HCT116 (cell line): ENCODE results near the gene GABBR2. TPM values are rescaled to one million over a fixed set of nuclear protein-coding genes. Genes with fewer than 3 reads are reported as not detected.

Experiments used
- ATAC-seq: fragments of 200-7000 bp; cut with Tn5 transposase; 2 replicates; pipeline ENCODE4 v1.9.1; 2020; ENCODE audit warnings: mild to moderate bottlenecking, moderate library complexity
- BruUV-seq: library from RNA; stranded (reverse); fragments of 400-500 nt; replicated peaks from 2 replicates; lab custom pipeline; 2021; lab: Mats Ljungman, UMichigan
- CTCF ChIA-PET: fragments of 300-600 bp; sonication (Branson Sonifier 250); formaldehyde crosslinking; loops from one replicate; lab custom pipeline; 2021; ENCODE audit warnings: antibody characterized with exemption; lab: Charles Lee
- POLR2A ChIA-PET: fragments of 300-600, 350-600 bp; sonication (Branson Sonifier 250); formaldehyde crosslinking; loops from one replicate; lab custom pipeline; 2021; ENCODE audit warnings: antibody characterized with exemption; lab: Charles Lee
- RAD21 ChIA-PET, 2 experiments: fragments of 300-600 bp; sonication (Branson Sonifier 250); formaldehyde crosslinking; loops; one replicate each; lab custom pipeline; 2023; ENCODE audit warnings: low total read pairs in 2 of 2; ENCODE audit not compliant: uncharacterized antibody in 2 of 2, unreplicated experiment in 2 of 2, low non-redundant PET in 1 of 2; lab: Charles Lee
- DNase-seq: peaks from one replicate; pipeline ENCODE4 v3.0.0-alpha.2; 2010; ENCODE audit warnings: low read depth, low spot score
- H2AFZ ChIP-seq: fragments of 200-600 bp; shearing (Covaris generic), sonication (generic); 2 replicates; pipeline ENCODE4 v1.6.1; 2017; ENCODE audit warnings: low read depth, mixed run types, mixed read lengths, antibody characterized with exemption, low read length; ENCODE audit not compliant: poor library complexity, severe bottlenecking
- H3K27ac ChIP-seq: 2 replicates; pipeline ENCODE4 v1.5.1; 2012; ENCODE audit warnings: low read depth, low read length
- H3K27me3 ChIP-seq: fragments of 200-600 bp; sonication (generic); 2 replicates; pipeline ENCODE4 v1.6.1; 2016; ENCODE audit warnings: mixed run types, low read length, mixed read lengths; ENCODE audit not compliant: insufficient read depth
- H3K36me3 ChIP-seq, 2 experiments: fragments of 200-500 bp in 1 of 2; fragments of 200-600 bp in 1 of 2; sonication (Bioruptor generic) in 1 of 2; sonication (generic) in 1 of 2; 2 replicates each; pipeline versions ENCODE4 v1.5.1 to v1.6.1; 2014 to 2016; ENCODE audit warnings: low read length in 2 of 2, inconsistent platforms in 1 of 2, mixed read lengths in 1 of 2, mixed run types in 1 of 2; ENCODE audit not compliant: insufficient read depth in 2 of 2, control insufficient read depth in 1 of 2
- H3K4me1 ChIP-seq, 2 experiments: fragments of 200-600 bp in 1 of 2; sonication (generic) in 1 of 2; 2 replicates each; pipeline versions ENCODE4 v1.5.1 to v1.6.1; 2012 to 2017; ENCODE audit warnings: low read length in 2 of 2, inconsistent platforms in 1 of 2, mild to moderate bottlenecking in 1 of 2, mixed read lengths in 1 of 2, mixed run types in 1 of 2, moderate library complexity in 1 of 2; ENCODE audit not compliant: insufficient read depth in 2 of 2, control insufficient read depth in 1 of 2
- H3K4me2 ChIP-seq: fragments of 200-600 bp; sonication (generic); 2 replicates; pipeline ENCODE4 v1.6.1; 2017; ENCODE audit warnings: mixed run types, low read length, mixed read lengths
- H3K4me3 ChIP-seq, 2 experiments: fragments of 200-600 bp in 1 of 2; sonication (generic) in 1 of 2; replicated peaks in 1 of 2; 2 replicates each; pipeline ENCODE4 v1.5.1; 2011 to 2016; ENCODE audit warnings: low read length in 2 of 2, control low read depth in 1 of 2, low read depth in 1 of 2, mild to moderate bottlenecking in 1 of 2, mixed read lengths in 1 of 2, mixed run types in 1 of 2
- H3K79me2 ChIP-seq: fragments of 200-600 bp; sonication (generic); 2 replicates; pipeline ENCODE4 v1.6.1; 2017; ENCODE audit warnings: mild to moderate bottlenecking, mixed run types, low read length, moderate library complexity, mixed read lengths; ENCODE audit not compliant: insufficient read depth
- H3K9ac ChIP-seq: fragments of 200-600 bp; sonication (generic); 2 replicates; pipeline ENCODE4 v1.6.1; 2016; ENCODE audit warnings: low read length, mixed read lengths
- H3K9me2 ChIP-seq: fragments of 200-600 bp; sonication (generic), shearing (Covaris generic); 2 replicates; pipeline ENCODE4 v1.6.1; 2017; ENCODE audit warnings: mixed run types, mild to moderate bottlenecking, moderate library complexity; ENCODE audit not compliant: insufficient read depth
- H3K9me3 ChIP-seq, 2 experiments: fragments of 200-500 bp in 1 of 2; fragments of 200-600 bp in 1 of 2; sonication (Bioruptor generic) in 1 of 2; sonication (generic) in 1 of 2; 2 replicates each; pipeline ENCODE4 v1.6.1; 2014 to 2017; ENCODE audit warnings: low read length in 2 of 2, mixed read lengths in 2 of 2, inconsistent platforms in 1 of 2, low read depth in 1 of 2, mild to moderate bottlenecking in 1 of 2, mixed run types in 1 of 2, moderate library complexity in 1 of 2; ENCODE audit not compliant: control insufficient read depth in 1 of 2, insufficient read depth in 1 of 2
- H4K20me1 ChIP-seq: fragments of 200-600 bp; sonication (generic), shearing (Covaris generic); 2 replicates; pipeline ENCODE4 v1.6.1; 2017; ENCODE audit warnings: mixed run types, mild to moderate bottlenecking, moderate library complexity; ENCODE audit not compliant: insufficient read depth
- CBX3 ChIP-seq: IDR thresholded peaks from 2 replicates; pipeline ENCODE4 v1.6.1; 2012; ENCODE audit warnings: low read depth
- CEBPB ChIP-seq: IDR thresholded peaks from 2 replicates; pipeline ENCODE4 v1.6.1; 2012; ENCODE audit warnings: low read depth
- EGR1 ChIP-seq: IDR thresholded peaks from 2 replicates; pipeline ENCODE4 v1.6.1; 2012; ENCODE audit warnings: low read depth
- ELF1 ChIP-seq: IDR thresholded peaks from 2 replicates; pipeline ENCODE4 v1.6.1; 2012; ENCODE audit warnings: low read depth, borderline replicate concordance
- EZH2 ChIP-seq: fragments of 200-600 bp; sonication (generic); IDR thresholded peaks from 2 replicates; pipeline ENCODE4 v1.6.1; 2017; ENCODE audit warnings: antibody characterized with exemption, mixed run types
- JUND ChIP-seq: IDR thresholded peaks from 2 replicates; pipeline ENCODE4 v1.6.1; 2012
- POLR2AphosphoS5 ChIP-seq: IDR thresholded peaks from 2 replicates; pipeline ENCODE4 v1.6.1; 2011; ENCODE audit warnings: mild to moderate bottlenecking, low read depth, low read length, moderate library complexity
- RAD21 ChIP-seq: IDR thresholded peaks from 2 replicates; pipeline ENCODE4 v1.6.1; 2012; ENCODE audit warnings: low read depth, mild to moderate bottlenecking
- SIN3A ChIP-seq: IDR thresholded peaks from 2 replicates; pipeline ENCODE4 v1.6.1; 2012; ENCODE audit warnings: low read depth
- SP1 ChIP-seq: IDR thresholded peaks from 2 replicates; pipeline ENCODE4 v1.6.1; 2012; ENCODE audit warnings: low read depth
- SRF ChIP-seq: IDR thresholded peaks from 2 replicates; pipeline ENCODE4 v1.6.1; 2012; ENCODE audit warnings: low read depth
- TCF7L2 ChIP-seq: IDR thresholded peaks from 2 replicates; pipeline ENCODE4 v1.7.0; 2011; ENCODE audit warnings: borderline replicate concordance, inconsistent platforms; ENCODE audit not compliant: insufficient read depth, insufficient read length; ENCODE audit errors: extremely low read depth
- YY1 ChIP-seq: IDR thresholded peaks from 2 replicates; pipeline ENCODE4 v1.6.1; 2011; ENCODE audit warnings: low read length, low read depth, moderate library complexity, mild to moderate bottlenecking; ENCODE audit not compliant: insufficient replicate concordance; ENCODE audit errors: extremely low read depth
- ZFX ChIP-seq: fragments of 450-650 bp; IDR thresholded peaks from 2 replicates; pipeline ENCODE4 v1.6.1; 2017
- ZNF274 ChIP-seq: fragments of 200-500 bp; sonication (Bioruptor generic); IDR thresholded peaks from 2 replicates; pipeline ENCODE4 v1.6.1; 2014; ENCODE audit warnings: mild to moderate bottlenecking, low read depth, low read length, inconsistent platforms
- intact Hi-C: fragments of 100-400 bp; cut with micrococcal nuclease; formaldehyde crosslinking; loops from 2 replicates; pipeline ENCODE4 v1.10.0; 2022
- total RNA-seq: library from RNA; stranded (reverse); gene quantifications from one replicate; pipeline ENCODE4 v1.2.1, GENCODE V29; 2021; ENCODE audit not compliant: unreplicated experiment
- TF ChIP-seq, protein P1 (sequence below): IDR thresholded peaks from 2 replicates; pipeline ENCODE4 v1.6.1; 2012; ENCODE audit warnings: low read depth
- TF ChIP-seq, protein P2 (sequence below): IDR thresholded peaks from 2 replicates; pipeline ENCODE4 v1.6.1; 2011; ENCODE audit warnings: mild to moderate bottlenecking, low read length, moderate library complexity; ENCODE audit not compliant: insufficient replicate concordance; ENCODE audit errors: extremely low read depth
- TF ChIP-seq, protein P3 (sequence below): IDR thresholded peaks from 2 replicates; pipeline ENCODE4 v1.6.1; 2012
- TF ChIP-seq, protein P4 (sequence below): IDR thresholded peaks from 2 replicates; pipeline ENCODE4 v1.6.1; 2012
- TF ChIP-seq, protein P5 (sequence below), 3 experiments: fragments of 200-600 bp in 1 of 3; sonication (generic) in 1 of 3; IDR thresholded peaks in 2 of 3; conservative IDR thresholded peaks in 1 of 3; 2 replicates each; pipeline ENCODE4 v1.5.1; 2012 to 2017; ENCODE audit warnings: low read depth in 2 of 3, low read length in 2 of 3, antibody characterized with exemption in 1 of 3, borderline replicate concordance in 1 of 3, control low read depth in 1 of 3, mild to moderate bottlenecking in 1 of 3, mixed read lengths in 1 of 3, mixed run types in 1 of 3, moderate library complexity in 1 of 3; ENCODE audit not compliant: insufficient read depth in 1 of 3

The GABBR2 gene
- total RNA-seq, 1 experiment from 2014 or later = 0.15 TPM

DNA sequence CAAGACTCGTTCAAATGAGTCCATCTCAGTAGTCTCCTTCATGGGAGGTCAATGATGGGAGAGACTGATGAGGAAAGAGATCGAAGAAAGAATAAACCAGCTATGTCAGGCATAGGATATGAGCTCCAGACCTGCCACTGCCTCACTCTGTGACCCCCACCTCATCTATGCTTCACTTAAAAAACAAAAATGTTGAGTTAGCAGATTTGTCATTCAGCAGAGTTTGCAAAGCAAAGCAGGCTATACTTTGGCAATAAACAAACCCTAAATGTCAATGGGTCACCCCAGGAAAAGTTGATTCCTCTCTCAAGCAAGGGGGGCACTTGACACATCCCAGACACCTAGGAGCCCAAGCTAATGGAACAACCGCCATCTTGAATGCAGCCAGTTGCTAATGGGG, 117.0 kb downstream of the GABBR2 start:
- Histone ChIP-seq H3K4me2 (no peak overlapping the region), H3K79me2 (no peaks in the 10 kb centered on the region), H3K9me3 (no peaks in the 10 kb centered on the region), H3K36me3 (no peaks in the 10 kb centered on the region), H3K27ac (no peak overlapping the region), H3K4me1 (no peaks in the 10 kb centered on the region), H2AFZ (no peak overlapping the region), H4K20me1 (no peaks in the 10 kb centered on the region), H3K9me2 (no peaks in the 10 kb centered on the region), H3K4me3 (no peak overlapping the region), H3K27me3 (peaks cover 30% of the 10 kb centered on the region), H3K9ac (no peak overlapping the region)
- ATAC-seq = no peak
- BruUV-seq = no TSS peak
- DNase-seq = no peak
- CTCF ChIA-PET = no interaction called here
- RAD21 ChIA-PET = no interaction called here
- POLR2A ChIA-PET = no interaction called here
- intact Hi-C loops = no loop called here
- no peak for TF ChIP-seq ZFX
- no peak for TF ChIP-seq POLR2AphosphoS5
- TF ChIP-seq EGR1 = no peak
- no peak for TF ChIP-seq TCF7L2
- no peak for TF ChIP-seq ELF1
- TF ChIP-seq, protein P1, sequence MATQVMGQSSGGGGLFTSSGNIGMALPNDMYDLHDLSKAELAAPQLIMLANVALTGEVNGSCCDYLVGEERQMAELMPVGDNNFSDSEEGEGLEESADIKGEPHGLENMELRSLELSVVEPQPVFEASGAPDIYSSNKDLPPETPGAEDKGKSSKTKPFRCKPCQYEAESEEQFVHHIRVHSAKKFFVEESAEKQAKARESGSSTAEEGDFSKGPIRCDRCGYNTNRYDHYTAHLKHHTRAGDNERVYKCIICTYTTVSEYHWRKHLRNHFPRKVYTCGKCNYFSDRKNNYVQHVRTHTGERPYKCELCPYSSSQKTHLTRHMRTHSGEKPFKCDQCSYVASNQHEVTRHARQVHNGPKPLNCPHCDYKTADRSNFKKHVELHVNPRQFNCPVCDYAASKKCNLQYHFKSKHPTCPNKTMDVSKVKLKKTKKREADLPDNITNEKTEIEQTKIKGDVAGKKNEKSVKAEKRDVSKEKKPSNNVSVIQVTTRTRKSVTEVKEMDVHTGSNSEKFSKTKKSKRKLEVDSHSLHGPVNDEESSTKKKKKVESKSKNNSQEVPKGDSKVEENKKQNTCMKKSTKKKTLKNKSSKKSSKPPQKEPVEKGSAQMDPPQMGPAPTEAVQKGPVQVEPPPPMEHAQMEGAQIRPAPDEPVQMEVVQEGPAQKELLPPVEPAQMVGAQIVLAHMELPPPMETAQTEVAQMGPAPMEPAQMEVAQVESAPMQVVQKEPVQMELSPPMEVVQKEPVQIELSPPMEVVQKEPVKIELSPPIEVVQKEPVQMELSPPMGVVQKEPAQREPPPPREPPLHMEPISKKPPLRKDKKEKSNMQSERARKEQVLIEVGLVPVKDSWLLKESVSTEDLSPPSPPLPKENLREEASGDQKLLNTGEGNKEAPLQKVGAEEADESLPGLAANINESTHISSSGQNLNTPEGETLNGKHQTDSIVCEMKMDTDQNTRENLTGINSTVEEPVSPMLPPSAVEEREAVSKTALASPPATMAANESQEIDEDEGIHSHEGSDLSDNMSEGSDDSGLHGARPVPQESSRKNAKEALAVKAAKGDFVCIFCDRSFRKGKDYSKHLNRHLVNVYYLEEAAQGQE = no peak
- no peak for TF ChIP-seq CBX3
- TF ChIP-seq, protein P2, sequence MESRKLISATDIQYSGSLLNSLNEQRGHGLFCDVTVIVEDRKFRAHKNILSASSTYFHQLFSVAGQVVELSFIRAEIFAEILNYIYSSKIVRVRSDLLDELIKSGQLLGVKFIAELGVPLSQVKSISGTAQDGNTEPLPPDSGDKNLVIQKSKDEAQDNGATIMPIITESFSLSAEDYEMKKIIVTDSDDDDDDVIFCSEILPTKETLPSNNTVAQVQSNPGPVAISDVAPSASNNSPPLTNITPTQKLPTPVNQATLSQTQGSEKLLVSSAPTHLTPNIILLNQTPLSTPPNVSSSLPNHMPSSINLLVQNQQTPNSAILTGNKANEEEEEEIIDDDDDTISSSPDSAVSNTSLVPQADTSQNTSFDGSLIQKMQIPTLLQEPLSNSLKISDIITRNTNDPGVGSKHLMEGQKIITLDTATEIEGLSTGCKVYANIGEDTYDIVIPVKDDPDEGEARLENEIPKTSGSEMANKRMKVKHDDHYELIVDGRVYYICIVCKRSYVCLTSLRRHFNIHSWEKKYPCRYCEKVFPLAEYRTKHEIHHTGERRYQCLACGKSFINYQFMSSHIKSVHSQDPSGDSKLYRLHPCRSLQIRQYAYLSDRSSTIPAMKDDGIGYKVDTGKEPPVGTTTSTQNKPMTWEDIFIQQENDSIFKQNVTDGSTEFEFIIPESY = no peak
- no peak for TF ChIP-seq CEBPB
- no peak for TF ChIP-seq SP1
- TF ChIP-seq, protein P3, sequence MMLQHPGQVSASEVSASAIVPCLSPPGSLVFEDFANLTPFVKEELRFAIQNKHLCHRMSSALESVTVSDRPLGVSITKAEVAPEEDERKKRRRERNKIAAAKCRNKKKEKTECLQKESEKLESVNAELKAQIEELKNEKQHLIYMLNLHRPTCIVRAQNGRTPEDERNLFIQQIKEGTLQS = no peak
- no peak for TF ChIP-seq EZH2
- TF ChIP-seq ZNF274 = no peak
- TF ChIP-seq, protein P4, sequence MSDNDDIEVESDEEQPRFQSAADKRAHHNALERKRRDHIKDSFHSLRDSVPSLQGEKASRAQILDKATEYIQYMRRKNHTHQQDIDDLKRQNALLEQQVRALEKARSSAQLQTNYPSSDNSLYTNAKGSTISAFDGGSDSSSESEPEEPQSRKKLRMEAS = no peak
- TF ChIP-seq YY1 = no peak
- TF ChIP-seq, protein P5, sequence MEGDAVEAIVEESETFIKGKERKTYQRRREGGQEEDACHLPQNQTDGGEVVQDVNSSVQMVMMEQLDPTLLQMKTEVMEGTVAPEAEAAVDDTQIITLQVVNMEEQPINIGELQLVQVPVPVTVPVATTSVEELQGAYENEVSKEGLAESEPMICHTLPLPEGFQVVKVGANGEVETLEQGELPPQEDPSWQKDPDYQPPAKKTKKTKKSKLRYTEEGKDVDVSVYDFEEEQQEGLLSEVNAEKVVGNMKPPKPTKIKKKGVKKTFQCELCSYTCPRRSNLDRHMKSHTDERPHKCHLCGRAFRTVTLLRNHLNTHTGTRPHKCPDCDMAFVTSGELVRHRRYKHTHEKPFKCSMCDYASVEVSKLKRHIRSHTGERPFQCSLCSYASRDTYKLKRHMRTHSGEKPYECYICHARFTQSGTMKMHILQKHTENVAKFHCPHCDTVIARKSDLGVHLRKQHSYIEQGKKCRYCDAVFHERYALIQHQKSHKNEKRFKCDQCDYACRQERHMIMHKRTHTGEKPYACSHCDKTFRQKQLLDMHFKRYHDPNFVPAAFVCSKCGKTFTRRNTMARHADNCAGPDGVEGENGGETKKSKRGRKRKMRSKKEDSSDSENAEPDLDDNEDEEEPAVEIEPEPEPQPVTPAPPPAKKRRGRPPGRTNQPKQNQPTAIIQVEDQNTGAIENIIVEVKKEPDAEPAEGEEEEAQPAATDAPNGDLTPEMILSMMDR (IDR thresholded peaks at IDR 0.05 in 2 of 3, conservative IDR thresholded peaks at IDR 0.05 in 1 of 3; ENCODE audit: borderline replicate concordance in 1 of 3, insufficient read depth in 1 of 3, low read depth in 2 of 3, low read length in 2 of 3) = no peak
- TF ChIP-seq RAD21 = no peak
- TF ChIP-seq JUND = no peak
- no peak for TF ChIP-seq SRF
- no peak for TF ChIP-seq SIN3A
